Osteoblast (primary cell): ENCODE results near the gene EFS. TPM values are rescaled to one million over a fixed set of nuclear protein-coding genes. Genes with fewer than 3 reads are reported as not detected.

Experiments
- DNase-seq: peaks from one replicate; pipeline ENCODE4 v3.0.0; 2011; ENCODE audit warnings: low spot score, mixed read lengths; ENCODE audit not compliant: insufficient read length; ENCODE audit errors: missing footprints
- H2AFZ ChIP-seq: 2 replicates; pipeline ENCODE4 v1.6.0; 2011; ENCODE audit warnings: mild to moderate bottlenecking, low read length
- H3K27ac ChIP-seq: 2 replicates; pipeline ENCODE4 v1.5.1; 2011; ENCODE audit warnings: mild to moderate bottlenecking, low read depth, low read length, moderate library complexity
- H3K27me3 ChIP-seq: 2 replicates; pipeline ENCODE4 v1.6.0; 2012; ENCODE audit warnings: mild to moderate bottlenecking, control low read depth, inconsistent platforms, low read length, moderate library complexity; ENCODE audit not compliant: insufficient read depth
- H3K36me3 ChIP-seq: 2 replicates; pipeline ENCODE4 v1.5.1; 2011; ENCODE audit warnings: mild to moderate bottlenecking, low read length, control low read depth, moderate library complexity; ENCODE audit not compliant: insufficient read depth
- H3K4me1 ChIP-seq: 2 replicates; pipeline ENCODE4 v1.5.1; 2011; ENCODE audit warnings: mild to moderate bottlenecking, low read length, control low read depth, moderate library complexity; ENCODE audit not compliant: insufficient read depth
- H3K4me2 ChIP-seq: 2 replicates; pipeline ENCODE4 v1.6.0; 2011; ENCODE audit warnings: mild to moderate bottlenecking, low read length; ENCODE audit not compliant: insufficient read depth
- H3K4me3 ChIP-seq: fragments of 200-600 bp; sonication (generic); 3 replicates; pipeline ENCODE4 v1.5.1; 2012; ENCODE audit warnings: mild to moderate bottlenecking, low read length, inconsistent platforms; ENCODE audit not compliant: insufficient read depth
- H3K79me2 ChIP-seq: 2 replicates; pipeline ENCODE4 v1.6.0; 2012; ENCODE audit warnings: mild to moderate bottlenecking, low read length, control low read depth, inconsistent platforms; ENCODE audit not compliant: insufficient read depth
- H3K9me3 ChIP-seq: 2 replicates; pipeline ENCODE4 v1.5.1; 2011; ENCODE audit warnings: low read depth, low read length, control low read depth
- H4K20me1 ChIP-seq: 2 replicates; pipeline ENCODE4 v1.6.0; 2012; ENCODE audit warnings: mild to moderate bottlenecking, low read length, control low read depth; ENCODE audit not compliant: insufficient read depth
- CTCF ChIP-seq: IDR thresholded peaks from 2 replicates; pipeline ENCODE4 v1.5.1; 2011; ENCODE audit warnings: mild to moderate bottlenecking, low read depth, low read length, moderate library complexity; ENCODE audit errors: extremely low read depth
- total RNA-seq: library from RNA; depleted of rRNA; stranded (reverse); fragments of >200 nt; gene quantifications from 2 replicates; pipeline ENCODE4 v1.2.3, GENCODE V29; 2012

The EFS gene
- total RNA-seq, 1 donor, result 9.8 TPM

GRCh38 chr14:23345987-23346692, 18.8 kb downstream of the EFS start:
- H3K27ac ChIP-seq, result no peak overlapping the region
- no peak overlapping the region for H3K4me2 ChIP-seq
- H2AFZ ChIP-seq, result no peak overlapping the region
- peak; percentile 30 for DNase-seq
- peaks cover 2% of the 10 kb centered on the region for H4K20me1 ChIP-seq
- H3K4me1 ChIP-seq, result no peaks in the 10 kb centered on the region
- no peaks in the 10 kb centered on the region for H3K9me3 ChIP-seq
- H3K4me3 ChIP-seq, result no peak overlapping the region
- no peaks in the 10 kb centered on the region for H3K79me2 ChIP-seq
- H3K36me3 ChIP-seq, result no peaks in the 10 kb centered on the region
- no peak for TF ChIP-seq CTCF
- H3K27me3 ChIP-seq, result no peaks in the 10 kb centered on the region

GRCh38 chr14:23344481-23344880, 20.5 kb downstream of the EFS start:
- H3K27me3 ChIP-seq, result no peaks in the 10 kb centered on the region
- H3K79me2 ChIP-seq, result no peaks in the 10 kb centered on the region
- no peaks in the 10 kb centered on the region for H4K20me1 ChIP-seq
- H3K4me3 ChIP-seq, result no peak overlapping the region
- H3K27ac ChIP-seq, result no peak overlapping the region
- H3K4me1 ChIP-seq, result no peaks in the 10 kb centered on the region
- no peak overlapping the region for H2AFZ ChIP-seq
- peak; percentile 12 for TF ChIP-seq CTCF
- no peaks in the 10 kb centered on the region for H3K9me3 ChIP-seq
- DNase-seq, result peak; percentile 29
- H3K4me2 ChIP-seq, result no peak overlapping the region
- H3K36me3 ChIP-seq, result no peaks in the 10 kb centered on the region

GRCh38 chr14:23339506-23340268, 25.3 kb downstream of the EFS start:
- H3K36me3 ChIP-seq, result no peaks in the 10 kb centered on the region

More at GRCh38 chr14:23339506-23340268, 25.3 kb downstream of the EFS start:
- Histone ChIP-seq H3K4me3 (no peak overlapping the region), H3K27ac (no peak overlapping the region), H3K4me2 (no peak overlapping the region), H3K4me1 (no peaks in the 10 kb centered on the region), H2AFZ (no peak overlapping the region), H3K9me3 (no peaks in the 10 kb centered on the region), H3K79me2 (no peaks in the 10 kb centered on the region), H4K20me1 (no peaks in the 10 kb centered on the region), H3K27me3 (no peaks in the 10 kb centered on the region)
- DNase-seq, result no peak
- no peak for TF ChIP-seq CTCF
